Left ventricle myocardium superior (tissue), 1 donor: ENCODE data around the gene TULP3. TPM values are rescaled to one million over a fixed set of nuclear protein-coding genes. Genes with fewer than 3 reads are reported as not detected.

Experiments used
- ATAC-seq: fragments of 200-7000 bp; cut with Tn5 transposase; one replicate; pipeline ENCODE4 v1.9.1; 2020; ENCODE audit warnings: mild to moderate bottlenecking, moderate library complexity
- DNase-seq: peaks from one replicate; pipeline ENCODE4 v3.0.0-alpha.2; 2020
- intact Hi-C: fragments of 100-400 bp; cut with micrococcal nuclease; formaldehyde crosslinking; loops from one replicate; pipeline ENCODE4 v1.11.0; 2022
- total RNA-seq: library from RNA; stranded (reverse); fragmentation: NEBNext Ultra II Directional; extraction: Animal tissue kit (Norgen Biotek cat#: 25700); gene quantifications from one replicate; pipeline ENCODE4 v1.2.1, GENCODE V29; 2021
- donor health status: DM: no; HTN: yes; CAD: no; lungs with severe emphysema.

The TULP3 gene
- total RNA-seq, 1 donor from 2014 or later: 5.4 TPM

DNA sequence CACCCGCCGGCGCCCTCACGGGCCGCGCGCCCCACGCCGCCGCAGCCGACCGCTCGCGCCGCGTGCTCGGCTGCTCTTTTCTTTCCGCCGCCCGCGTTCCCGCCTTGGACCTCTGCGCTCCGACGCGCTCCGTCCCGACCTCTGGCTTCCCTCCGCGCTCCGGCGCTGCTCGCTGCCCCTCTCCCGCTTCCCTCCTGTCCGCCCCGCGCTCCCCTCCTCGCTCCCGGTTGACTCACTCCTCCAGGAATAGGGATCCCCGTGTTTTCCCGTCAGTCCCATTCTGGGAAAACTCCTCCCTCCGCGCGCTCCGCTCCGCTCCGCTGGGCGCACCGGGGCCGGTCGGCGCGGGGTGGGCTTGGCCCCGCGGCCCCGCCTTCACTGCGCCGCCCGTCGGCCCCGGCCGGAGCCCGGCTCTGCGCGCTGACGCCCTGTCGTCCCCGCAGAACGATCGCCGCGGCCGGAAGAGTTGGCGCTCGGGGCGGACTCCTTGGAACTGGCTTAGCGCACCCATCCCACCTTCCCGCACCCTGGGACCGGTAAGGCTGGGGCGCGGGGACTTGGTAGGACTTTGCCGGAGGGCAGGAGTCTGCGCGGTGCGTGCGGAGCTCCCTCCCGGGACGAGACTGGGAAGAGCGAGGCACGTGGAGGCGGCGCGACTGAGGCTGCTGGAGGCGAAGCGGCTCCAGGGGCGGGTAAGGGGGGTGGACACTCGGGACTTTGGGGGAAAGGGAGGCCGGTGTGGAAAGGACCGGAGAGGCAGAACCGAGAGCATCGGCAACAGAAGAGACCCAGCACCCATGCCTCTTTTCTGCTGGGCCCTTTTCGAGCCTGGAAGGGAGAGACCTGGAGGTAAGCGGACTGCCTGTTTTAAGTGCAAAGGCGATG, 69.1 kb downstream of the TULP3 start:
- peak; percentile 70 for ATAC-seq
- intact Hi-C loops: no loop called here
- peak; percentile 64 for DNase-seq

DNA sequence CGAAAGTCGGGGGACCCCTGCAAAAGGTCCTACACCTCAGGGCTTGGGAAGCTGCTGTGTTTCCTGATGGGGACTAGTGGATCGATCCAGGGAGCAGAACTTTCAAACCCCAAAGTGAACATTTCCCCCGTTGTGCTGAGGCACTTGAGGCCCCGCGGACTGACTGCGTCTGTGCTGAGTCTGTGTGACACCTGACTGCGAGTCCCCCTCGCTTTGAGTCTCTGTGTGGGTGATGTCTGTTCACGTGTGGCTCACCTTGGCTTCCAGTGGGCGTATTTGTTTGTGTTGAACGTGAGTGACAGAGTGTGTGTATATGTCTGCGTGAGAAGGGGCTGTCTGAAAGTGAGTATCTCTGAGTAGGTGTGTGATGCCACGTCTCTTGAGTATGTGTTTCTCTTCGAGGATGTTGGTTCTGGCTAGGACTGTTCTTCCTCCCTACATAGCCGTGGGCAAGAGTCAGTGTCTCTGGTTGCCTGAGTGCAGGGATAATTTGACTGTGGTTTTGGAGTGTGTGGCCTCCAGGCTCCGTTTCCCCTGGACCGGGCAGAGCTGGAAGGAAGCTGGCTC, 69.8 kb downstream of the TULP3 start:
- intact Hi-C loops: no loop called here
- ATAC-seq: no peak

DNA sequence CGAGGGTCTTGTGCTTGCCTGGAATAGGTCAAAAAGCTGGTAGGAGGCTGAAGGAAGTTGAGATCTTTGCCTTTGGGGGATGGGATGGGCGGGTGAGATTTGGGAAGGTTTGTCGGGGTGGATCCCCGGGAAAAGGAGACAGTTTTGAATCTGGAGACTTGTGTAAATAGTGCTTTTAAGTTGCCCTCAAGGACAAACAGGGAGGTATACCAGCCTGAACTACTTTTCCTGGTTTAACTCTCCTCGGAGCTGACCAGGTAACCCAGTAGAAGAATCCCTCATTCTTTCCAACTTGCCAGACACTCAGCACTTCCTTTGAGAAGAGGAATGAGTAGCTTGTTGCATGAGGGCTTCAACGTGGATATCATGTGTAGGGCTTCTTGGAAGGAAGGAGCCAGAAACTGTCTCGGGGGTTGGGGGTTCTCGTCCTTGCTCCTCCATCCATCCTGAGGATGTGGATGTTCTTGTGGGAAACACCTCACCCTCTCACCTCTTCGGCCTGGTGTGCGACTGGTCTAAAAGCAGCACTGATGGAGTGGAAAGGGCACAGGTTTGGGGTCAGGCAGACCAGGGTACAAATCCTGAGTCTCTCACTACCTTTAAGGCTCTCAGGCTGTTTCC, 70.4 kb downstream of the TULP3 start:
- intact Hi-C loops: no loop called here
- no peak for DNase-seq
- ATAC-seq: no peak

More for the DNA sequence above, 69.8 kb downstream of the TULP3 start:
- no peak for DNase-seq

DNA sequence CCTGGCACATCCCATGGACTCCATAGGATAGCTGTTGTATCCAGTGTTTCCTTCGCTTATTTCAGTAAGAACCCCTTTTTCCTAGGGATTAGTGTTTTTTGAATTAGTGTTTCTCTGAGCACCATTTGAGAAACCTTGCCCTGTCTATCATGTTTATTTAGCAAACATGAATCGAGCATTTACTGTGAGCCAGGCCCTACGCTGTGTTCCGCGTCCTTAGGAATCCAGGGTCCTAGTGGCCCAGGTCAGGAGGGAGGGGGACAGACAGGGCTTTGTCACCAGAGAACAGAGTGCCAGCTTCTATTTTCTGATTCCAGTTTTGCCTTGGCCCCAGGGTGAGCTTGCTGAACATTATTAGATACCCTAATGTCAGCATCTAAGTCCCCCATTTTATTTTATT, 71.0 kb downstream of the TULP3 start:
- intact Hi-C loops: no loop called here

DNA sequence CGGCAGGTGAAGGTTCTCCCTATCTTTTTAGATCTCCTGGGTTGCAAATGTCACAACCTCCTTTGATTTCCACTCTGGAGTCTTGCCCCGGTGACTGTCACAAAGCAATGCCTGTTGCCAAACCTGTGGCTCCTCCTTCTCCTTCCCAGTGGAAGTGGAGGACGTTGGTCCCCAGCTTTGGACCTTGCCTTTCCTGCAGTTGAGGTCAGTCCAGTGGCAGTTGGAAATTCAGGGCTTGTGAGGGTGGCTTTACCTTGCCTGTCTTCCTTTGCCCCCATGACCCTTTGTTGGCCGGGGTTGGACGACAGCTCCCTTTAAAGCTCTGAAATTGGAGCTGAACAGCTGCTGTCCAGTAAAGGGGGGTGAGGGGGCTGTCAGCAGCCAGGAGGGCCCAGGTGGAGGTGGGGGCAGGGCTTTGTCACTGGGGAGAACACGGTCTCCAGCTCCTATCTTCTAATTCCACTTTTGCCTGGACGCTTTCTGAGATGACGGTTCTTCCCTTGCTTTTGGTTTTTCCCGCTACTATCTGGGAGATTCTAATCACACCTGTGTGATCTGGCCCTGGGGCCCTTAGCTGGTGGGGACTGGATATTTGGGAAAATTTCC, 72.6 kb downstream of the TULP3 start:
- no peak for DNase-seq
- ATAC-seq: peak; percentile 5
- intact Hi-C loops: no loop called here

More for the DNA sequence above, 71.0 kb downstream of the TULP3 start:
- no peak for ATAC-seq
- DNase-seq: no peak

DNA sequence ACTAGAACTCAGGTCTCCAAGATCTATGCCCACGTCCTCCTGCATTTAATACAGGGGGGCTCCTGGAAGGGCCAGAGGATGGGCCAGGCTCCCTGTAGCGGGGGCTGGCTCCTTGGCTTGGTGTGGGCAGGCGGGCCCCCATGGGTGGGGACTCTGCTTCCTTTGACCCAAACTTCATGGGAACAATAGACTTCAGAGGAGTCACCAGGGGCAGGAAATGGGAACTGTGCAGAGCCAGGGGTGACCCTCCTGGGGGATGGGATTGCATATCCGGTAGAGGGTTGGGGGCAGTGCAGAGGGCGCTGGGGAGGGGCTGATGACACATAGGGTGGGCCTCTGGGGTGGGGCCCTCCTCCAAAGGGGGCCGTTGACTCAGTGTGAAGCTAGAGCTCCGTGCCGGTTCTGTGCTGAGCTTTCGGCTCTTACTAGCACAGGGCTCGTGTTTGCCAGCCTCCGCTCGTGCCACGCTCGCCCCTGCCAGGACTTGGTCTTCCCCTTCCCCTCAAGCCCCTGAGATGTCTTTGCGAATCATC, 73.1 kb downstream of the TULP3 start:
- DNase-seq: peak; percentile 49
- peak; percentile 45 for ATAC-seq
- intact Hi-C loops: no loop called here

DNA sequence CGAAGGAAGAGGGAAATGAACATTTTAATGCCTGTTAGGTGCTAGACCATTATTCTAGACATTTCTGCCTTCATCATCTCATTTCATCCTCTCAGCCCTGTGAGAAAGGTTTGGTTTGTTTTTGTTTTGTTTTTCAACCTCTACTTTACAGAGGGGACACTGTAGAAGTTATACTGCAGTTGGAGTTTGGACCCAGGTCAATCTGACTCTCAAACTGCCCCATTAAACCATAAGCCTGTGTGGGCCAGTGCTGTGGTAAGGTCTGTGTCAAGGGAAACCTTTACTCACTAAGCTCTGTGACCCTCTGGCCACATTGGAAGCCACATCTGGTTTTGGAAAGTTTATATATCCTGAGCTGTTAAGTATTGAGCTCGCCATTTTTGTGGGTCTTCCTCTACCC, 77.0 kb downstream of the TULP3 start:
- no peak for ATAC-seq
- DNase-seq: no peak
- intact Hi-C loops: no loop called here

DNA sequence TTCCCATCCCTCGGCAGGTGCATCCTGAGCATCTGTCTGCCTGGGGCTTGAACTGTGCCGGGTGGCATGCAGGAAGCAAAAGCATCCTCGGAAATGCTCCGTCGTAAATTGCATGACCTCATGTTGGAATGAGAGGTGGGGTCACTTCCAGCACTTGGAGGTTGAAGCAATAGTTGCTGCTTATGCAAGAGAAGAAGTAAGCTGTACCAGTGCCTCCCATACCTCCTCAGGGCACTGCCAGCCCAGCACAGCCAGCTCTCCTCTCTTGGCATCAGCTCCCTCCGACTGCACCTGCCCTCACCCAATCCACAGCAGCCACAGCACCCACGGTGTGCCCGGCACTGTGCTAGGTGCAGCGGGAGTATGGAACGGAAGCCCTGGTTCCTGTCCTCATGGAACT, 80.1 kb downstream of the TULP3 start:
- ATAC-seq: no peak
- no peak for DNase-seq
- intact Hi-C loops: no loop called here

DNA sequence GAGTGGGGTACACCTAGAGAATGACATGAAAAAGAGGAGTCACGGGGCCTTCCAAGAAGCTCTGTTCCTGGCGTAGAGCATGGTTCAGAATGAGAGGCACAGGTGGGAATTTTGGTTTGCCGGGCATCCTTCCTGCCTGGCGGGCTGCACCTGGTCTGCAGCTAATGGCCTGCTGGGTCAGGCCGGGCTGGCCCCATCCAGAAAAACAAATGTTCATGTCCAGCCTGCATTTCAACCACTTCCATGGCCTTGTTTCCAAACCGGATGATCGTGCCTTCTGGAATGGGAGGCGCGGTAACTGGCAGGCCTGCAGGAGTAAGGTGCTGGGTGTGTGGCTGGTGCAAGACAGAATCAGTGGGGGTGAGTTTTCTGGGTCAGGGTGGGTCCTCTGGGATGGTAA, 82.9 kb downstream of the TULP3 start:
- DNase-seq (no peak), ATAC-seq (no peak)
- intact Hi-C loops: no loop called here

DNA sequence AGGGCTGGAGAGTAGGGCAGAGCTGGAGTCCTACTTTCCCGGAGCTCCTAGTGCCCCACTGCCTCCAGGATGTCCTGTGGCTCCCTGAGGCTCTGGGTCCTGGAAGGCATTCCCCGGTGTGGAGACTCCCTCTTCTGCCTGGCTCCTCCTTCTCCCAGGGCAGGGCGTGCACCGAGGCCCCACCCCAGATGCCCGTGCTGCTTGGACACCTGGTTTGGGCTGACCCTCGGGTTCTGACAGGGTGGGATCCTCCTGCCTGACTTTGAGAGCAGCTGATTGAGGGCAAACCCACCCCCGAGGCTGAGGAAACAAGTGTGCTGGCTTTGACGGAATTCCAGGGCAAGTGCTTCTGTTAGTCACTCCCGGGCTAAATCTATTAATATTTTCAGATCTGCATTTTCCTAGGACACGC, 83.9 kb downstream of the TULP3 start:
- peak; percentile 64 for ATAC-seq
- intact Hi-C loops: no loop called here

DNA sequence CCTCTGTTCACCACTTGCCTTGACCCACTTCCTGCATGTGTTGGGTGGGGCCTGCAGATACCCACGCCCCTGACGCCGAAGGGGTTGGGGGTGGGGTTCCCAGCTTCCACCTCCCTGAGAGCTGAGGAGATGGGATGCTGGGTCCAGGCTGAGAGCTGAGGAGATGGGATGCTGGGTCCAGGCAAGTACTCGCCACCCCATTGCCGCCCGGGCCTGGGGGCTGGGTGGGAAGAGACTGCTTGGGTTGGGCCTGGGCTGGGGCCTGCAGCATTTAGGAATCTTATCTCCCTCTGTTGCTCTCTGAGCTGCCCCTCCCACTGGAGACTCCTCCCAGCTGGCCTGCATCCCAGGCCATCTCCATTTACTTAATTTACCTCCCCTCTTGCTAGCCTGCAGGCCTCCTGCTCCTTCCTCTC, 85.9 kb downstream of the TULP3 start:
- DNase-seq (no peak), ATAC-seq (no peak)
- intact Hi-C loops: no loop called here

More for the DNA sequence above, 83.9 kb downstream of the TULP3 start:
- DNase-seq: no peak

DNA sequence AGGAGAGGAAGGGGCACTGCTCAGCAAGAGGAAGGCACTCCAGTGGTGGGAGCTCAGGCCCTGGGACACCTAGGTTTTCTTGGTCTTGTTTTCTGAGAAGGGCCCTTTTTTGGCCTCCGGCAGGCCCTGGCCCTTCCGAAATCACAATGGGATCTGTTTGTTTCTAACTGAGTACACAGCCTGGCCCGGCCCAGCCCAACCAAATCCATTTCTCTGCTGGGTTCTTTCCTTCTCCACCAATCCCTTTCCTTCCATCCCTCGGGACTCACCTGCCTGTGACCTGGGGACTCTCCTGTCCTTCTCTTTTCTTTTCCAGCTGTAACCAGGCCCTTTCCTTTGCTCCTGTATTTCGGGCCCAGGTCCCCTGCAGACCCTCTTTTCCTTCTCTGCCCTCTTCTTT, 87.1 kb downstream of the TULP3 start:
- intact Hi-C loops: no loop called here
- DNase-seq (no peak), ATAC-seq (no peak)

DNA sequence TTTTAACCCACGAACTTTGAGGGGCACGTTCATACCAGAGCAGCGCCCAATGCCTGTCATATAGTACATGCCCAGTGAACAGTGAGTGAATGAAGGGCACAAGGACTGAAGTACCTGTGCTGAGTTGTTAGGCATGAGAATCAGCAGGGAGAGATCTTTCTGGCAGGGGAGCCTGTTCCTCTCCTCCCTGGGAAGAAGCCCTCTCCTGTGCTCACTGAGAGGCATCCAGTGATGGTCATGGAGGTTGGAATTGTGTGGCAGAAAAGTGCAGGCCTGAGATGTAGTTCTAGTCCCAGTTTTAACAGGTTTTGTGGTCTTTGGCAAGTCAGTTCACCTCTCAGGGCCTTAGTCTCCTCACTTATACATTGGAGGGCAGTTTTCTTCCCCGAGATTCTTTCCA, 89.1 kb downstream of the TULP3 start:
- ATAC-seq (no peak), DNase-seq (no peak)
- intact Hi-C loops: no loop called here

DNA sequence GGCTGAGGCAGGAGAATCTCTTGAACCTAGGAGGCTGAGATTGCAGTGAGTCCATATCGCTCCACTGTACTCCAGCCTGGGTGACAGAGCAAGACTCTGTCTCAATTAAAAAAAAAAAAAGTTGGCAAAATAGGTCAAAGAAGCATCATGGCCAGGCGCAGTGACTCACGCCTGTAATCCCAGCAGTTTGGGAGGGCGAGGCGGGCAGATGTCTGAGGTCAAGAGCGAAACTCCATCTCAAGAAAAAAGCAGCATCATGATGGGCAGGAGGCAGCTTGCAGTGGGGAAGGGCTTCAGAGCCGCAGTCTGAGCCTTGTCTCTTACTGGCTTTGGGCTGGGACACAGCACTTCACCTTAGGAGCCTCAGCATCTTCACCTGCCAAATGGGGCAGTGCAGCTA, 89.9 kb downstream of the TULP3 start:
- ATAC-seq (no peak), DNase-seq (no peak)
- intact Hi-C loops: no loop called here

DNA sequence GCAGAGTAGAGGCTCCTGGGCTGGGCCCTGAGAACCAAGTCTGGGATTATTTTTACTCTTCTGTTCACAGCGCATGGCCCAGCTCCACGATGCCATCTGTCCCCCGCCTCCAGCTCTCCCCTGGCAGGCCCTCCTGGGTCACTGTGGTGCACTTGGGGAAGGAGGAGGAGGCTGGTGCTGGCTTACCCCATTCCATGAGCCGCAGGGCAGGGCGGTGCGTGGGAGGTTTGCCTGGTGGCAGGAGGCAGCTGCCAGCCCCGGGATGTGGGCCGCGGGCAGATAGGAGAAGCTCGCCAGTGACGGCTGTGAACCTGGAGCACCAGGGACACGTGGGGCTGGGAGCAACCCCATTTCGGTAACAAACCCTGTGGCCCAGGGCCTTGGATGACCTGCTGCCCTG, 91.7 kb downstream of the TULP3 start:
- ATAC-seq (peak; percentile 28), DNase-seq (no peak)
- intact Hi-C loops: no loop called here

DNA sequence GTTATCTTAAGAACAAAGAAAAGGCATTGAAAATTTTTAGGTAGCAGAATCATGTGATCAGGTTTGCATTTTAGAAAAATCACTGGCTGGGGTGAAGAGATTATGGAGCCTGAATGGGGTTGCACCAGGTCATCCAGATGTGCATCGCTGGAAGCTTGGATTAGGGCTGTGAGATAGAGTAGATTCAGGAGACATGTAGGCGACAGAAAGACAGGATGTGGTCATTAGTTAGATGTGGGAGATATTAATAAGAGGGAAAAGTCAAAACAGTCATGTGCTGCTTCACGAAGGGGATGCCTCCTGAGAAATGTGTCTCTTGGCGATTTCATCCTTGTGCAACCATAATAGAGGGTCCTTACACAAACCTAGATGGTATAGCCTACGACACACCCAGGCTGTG, 93.6 kb downstream of the TULP3 start:
- intact Hi-C loops: no loop called here

DNA sequence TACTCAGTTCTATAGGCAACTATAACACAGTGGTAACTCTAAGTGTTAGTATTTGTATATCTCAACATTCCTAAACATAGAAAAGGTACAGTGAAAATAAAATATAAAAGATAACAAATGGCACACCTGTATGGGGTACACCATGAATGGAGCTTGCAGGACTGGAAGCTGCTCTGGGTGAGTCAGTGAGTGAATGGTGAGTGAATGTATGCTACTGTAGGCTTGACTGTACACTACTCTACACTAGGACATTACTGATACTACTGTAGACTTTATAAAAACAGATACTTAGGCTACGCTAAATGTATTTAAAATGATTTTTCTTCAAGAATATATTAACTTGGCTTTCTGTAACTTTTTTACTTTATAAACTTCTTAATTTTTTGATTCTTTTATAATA, 94.0 kb downstream of the TULP3 start:
- intact Hi-C loops: no loop called here
- no peak for DNase-seq
- ATAC-seq: no peak

More for the DNA sequence above, 93.6 kb downstream of the TULP3 start:
- ATAC-seq (no peak), DNase-seq (no peak)

DNA sequence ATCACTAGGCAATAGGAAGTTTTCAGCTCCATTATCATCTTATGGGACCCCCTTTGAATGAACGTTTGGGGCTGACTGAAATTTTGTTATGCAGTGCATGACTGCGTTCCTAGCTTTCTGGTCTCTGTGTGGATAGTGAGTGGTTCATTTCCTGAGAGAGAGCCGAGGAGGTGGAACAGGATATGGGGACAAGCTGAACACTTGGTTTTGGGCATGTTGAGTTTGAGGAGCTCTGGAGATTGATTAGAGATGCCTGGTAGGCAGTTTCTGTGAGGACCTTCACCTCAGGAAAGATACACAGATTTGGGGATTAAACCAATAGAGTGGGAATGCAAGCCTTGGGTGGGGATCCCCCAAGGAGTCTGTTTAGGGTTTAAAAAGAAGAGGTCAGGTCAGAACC, 96.2 kb downstream of the TULP3 start:
- no peak for ATAC-seq
- DNase-seq: no peak
- intact Hi-C loops: no loop called here

DNA sequence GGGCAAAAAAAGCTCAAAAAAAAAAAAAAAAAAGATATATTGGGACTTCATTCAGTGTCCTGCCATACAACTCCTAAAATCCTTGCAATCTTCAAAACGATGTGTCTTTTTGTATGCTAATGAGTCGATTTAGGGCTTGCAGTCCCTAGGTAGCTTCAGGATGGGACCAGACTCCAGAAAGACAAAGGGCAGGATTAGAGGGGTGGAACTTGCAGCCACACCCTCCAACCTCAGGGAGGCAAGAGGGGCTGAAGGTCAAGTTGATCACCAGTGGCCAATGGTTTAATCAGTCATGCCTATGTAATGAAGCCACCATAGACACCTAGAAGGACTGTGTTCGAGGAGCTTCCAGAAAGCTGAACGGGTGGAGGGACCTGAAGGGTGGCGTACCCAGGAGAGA, 97.8 kb downstream of the TULP3 start:
- ATAC-seq: no peak
- intact Hi-C loops: no loop called here
- DNase-seq: no peak
